Neural progenitor cell (in vitro differentiated cells): ENCODE results near the gene ITGA1. TPM values are rescaled to one million over a fixed set of nuclear protein-coding genes. Genes with fewer than 3 reads are reported as not detected.

Experiments
- DNase-seq: peaks from one replicate; pipeline ENCODE4 v3.0.0-alpha.2; 2016; ENCODE audit warnings: low spot score
- H2AFZ ChIP-seq: fragments of 200-600 bp; sonication (generic); replicated peaks from 2 replicates; pipeline ENCODE4 v1.6.1; 2016; ENCODE audit warnings: antibody characterized with exemption
- H3F3A ChIP-seq: fragments of 200-600 bp; sonication (generic); 2 replicates; pipeline ENCODE4 v1.6.1; 2016; ENCODE audit warnings: antibody characterized with exemption, low read depth
- H3K27ac ChIP-seq: fragments of 200-600 bp; sonication (generic); 2 replicates; pipeline ENCODE4 v1.5.1; 2016; ENCODE audit warnings: mild to moderate bottlenecking
- H3K27me3 ChIP-seq: fragments of 200-600 bp; sonication (generic); 2 replicates; pipeline ENCODE4 v1.6.1; 2016; ENCODE audit warnings: mild to moderate bottlenecking, moderate library complexity
- H3K36me3 ChIP-seq: fragments of 200-600 bp; sonication (generic); 2 replicates; pipeline ENCODE4 v1.5.1; 2016
- H3K4me1 ChIP-seq: fragments of 200-600 bp; sonication (generic); 2 replicates; pipeline ENCODE4 v1.6.1; 2016; ENCODE audit warnings: mixed run types
- H3K4me2 ChIP-seq: fragments of 200-600 bp; sonication (generic); 2 replicates; pipeline ENCODE4 v1.6.1; 2016
- H3K4me3 ChIP-seq: fragments of 200-600 bp; sonication (generic); 2 replicates; pipeline ENCODE4 v1.5.1; 2016
- H3K79me2 ChIP-seq: fragments of 200-600 bp; sonication (generic); 2 replicates; pipeline ENCODE4 v1.6.1; 2016; ENCODE audit warnings: low read depth
- H3K9ac ChIP-seq: fragments of 200-600 bp; sonication (generic); 2 replicates; pipeline ENCODE4 v1.6.1; 2016
- H3K9me3 ChIP-seq: fragments of 200-600 bp; sonication (generic); 2 replicates; pipeline ENCODE4 v1.5.1; 2016; ENCODE audit warnings: low read depth
- H4K20me1 ChIP-seq: fragments of 200-600 bp; sonication (generic); 2 replicates; pipeline ENCODE4 v1.6.1; 2016; ENCODE audit warnings: low read depth
- H3K27ac Mint-ChIP-seq: 3 replicates; pipeline ENCODE4 v1.8.0; 2021; ENCODE audit warnings: mixed read lengths
- H3K27me3 Mint-ChIP-seq: 2 replicates; pipeline ENCODE4 v1.8.0; 2022; ENCODE audit warnings: low read depth, mild to moderate bottlenecking, inconsistent platforms, moderate library complexity, mixed read lengths; ENCODE audit not compliant: insufficient read depth
- H3K36me3 Mint-ChIP-seq: 3 replicates; pipeline ENCODE4 v1.8.0; 2021; ENCODE audit warnings: mixed read lengths
- H3K4me1 Mint-ChIP-seq: 3 replicates; pipeline ENCODE4 v1.8.0; 2021; ENCODE audit warnings: mixed read lengths
- H3K4me3 Mint-ChIP-seq: 3 replicates; pipeline ENCODE4 v1.8.0; 2021; ENCODE audit warnings: mild to moderate bottlenecking, moderate library complexity, mixed read lengths
- H3K9me3 Mint-ChIP-seq: 3 replicates; pipeline ENCODE4 v1.8.0; 2020; ENCODE audit warnings: mixed read lengths
- EZH2 ChIP-seq: fragments of 200-600 bp; sonication (generic); IDR thresholded peaks from 2 replicates; pipeline ENCODE4 v1.6.1; 2017; ENCODE audit warnings: antibody characterized with exemption, mild to moderate bottlenecking, moderate library complexity
- EZH2phosphoT487 ChIP-seq: fragments of 200-600 bp; sonication (generic); IDR thresholded peaks from 2 replicates; pipeline ENCODE4 v1.6.1; 2017; ENCODE audit warnings: antibody characterized with exemption
- total RNA-seq: library from RNA; depleted of rRNA; stranded (reverse); fragments of >200 nt; gene quantifications from 2 replicates; pipeline ENCODE4 v1.2.3, GENCODE V29; 2015; ENCODE audit warnings: low replicate concordance
- TF ChIP-seq, protein P1 (sequence below): fragments of 200-600 bp; sonication (generic); IDR thresholded peaks from 2 replicates; pipeline ENCODE4 v1.5.1; 2017; ENCODE audit warnings: antibody characterized with exemption, mild to moderate bottlenecking

ITGA1 gene
- total RNA-seq, 1 donor from 2014 or later = 2.2 TPM

DNA sequence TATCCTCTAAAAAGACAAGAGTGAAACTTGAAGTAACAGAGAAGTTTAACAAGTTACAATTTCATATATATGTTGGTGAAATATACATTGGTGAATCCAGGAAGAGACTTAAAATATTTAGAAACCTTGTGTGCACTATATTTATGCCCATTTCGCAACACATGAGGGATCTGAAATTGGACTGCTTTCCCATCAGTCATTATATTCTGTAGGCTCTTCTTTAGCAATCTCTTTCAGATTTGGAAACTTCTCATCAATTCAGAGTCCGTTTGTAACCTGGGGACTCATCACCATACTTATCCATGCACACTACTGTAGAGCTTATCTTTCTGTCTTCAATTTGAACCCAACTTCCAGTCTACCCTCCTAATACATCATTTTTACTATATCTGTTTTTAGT is 2.1 kb downstream of the ITGA1 start:
- H4K20me1 ChIP-seq = no peaks in the 10 kb centered on the region
- no peak overlapping the region for H3K4me2 ChIP-seq
- H3K4me1 ChIP-seq = peaks cover 4% of the 10 kb centered on the region
- no peak overlapping the region for H3K9ac ChIP-seq
- Mint-ChIP-seq H3K27me3 (peaks cover 4% of the 10 kb centered on the region), H3K9me3 (peaks cover 3% of the 10 kb centered on the region), H3K27ac (no peak overlapping the region), H3K4me3 (no peak overlapping the region), H3K36me3 (no peaks in the 10 kb centered on the region), H3K4me1 (no peaks in the 10 kb centered on the region)
- H3K27ac ChIP-seq = no peak overlapping the region
- H3K36me3 ChIP-seq = no peaks in the 10 kb centered on the region
- no peak overlapping the region for H3K4me3 ChIP-seq
- H3K9me3 ChIP-seq = no peaks in the 10 kb centered on the region
- H3K79me2 ChIP-seq = no peaks in the 10 kb centered on the region
- H2AFZ ChIP-seq = no peak overlapping the region
- DNase-seq = no peak
- peaks cover 19% of the 10 kb centered on the region for H3F3A ChIP-seq
- TF ChIP-seq, protein P1, sequence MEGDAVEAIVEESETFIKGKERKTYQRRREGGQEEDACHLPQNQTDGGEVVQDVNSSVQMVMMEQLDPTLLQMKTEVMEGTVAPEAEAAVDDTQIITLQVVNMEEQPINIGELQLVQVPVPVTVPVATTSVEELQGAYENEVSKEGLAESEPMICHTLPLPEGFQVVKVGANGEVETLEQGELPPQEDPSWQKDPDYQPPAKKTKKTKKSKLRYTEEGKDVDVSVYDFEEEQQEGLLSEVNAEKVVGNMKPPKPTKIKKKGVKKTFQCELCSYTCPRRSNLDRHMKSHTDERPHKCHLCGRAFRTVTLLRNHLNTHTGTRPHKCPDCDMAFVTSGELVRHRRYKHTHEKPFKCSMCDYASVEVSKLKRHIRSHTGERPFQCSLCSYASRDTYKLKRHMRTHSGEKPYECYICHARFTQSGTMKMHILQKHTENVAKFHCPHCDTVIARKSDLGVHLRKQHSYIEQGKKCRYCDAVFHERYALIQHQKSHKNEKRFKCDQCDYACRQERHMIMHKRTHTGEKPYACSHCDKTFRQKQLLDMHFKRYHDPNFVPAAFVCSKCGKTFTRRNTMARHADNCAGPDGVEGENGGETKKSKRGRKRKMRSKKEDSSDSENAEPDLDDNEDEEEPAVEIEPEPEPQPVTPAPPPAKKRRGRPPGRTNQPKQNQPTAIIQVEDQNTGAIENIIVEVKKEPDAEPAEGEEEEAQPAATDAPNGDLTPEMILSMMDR = no peak
- TF ChIP-seq EZH2phosphoT487 (no peak), EZH2 (no peak)
- H3K27me3 ChIP-seq = peaks cover 19% of the 10 kb centered on the region

DNA sequence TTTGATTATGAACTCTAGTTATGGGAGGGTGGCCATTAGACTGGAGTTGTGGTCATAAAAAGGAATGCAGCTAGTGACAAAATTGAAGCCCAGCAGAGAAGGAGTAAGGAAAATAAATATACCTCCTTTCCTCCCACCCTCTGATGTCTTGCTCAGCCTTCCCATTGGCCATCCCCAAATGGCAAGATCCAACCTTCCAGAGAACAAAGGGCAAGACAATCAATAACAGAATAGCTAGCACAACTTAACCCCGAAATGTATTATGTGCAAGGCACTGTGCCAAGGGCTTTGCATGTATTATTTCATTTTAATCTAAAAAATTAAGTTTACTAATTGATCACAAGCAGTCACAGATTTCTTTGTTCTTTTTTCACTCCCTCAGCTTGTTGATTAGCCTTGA is 3.6 kb downstream of the ITGA1 start:
- Histone ChIP-seq H3K36me3 (no peaks in the 10 kb centered on the region), H2AFZ (no peak overlapping the region)
- H3K9me3 Mint-ChIP-seq = no peaks in the 10 kb centered on the region

DNA sequence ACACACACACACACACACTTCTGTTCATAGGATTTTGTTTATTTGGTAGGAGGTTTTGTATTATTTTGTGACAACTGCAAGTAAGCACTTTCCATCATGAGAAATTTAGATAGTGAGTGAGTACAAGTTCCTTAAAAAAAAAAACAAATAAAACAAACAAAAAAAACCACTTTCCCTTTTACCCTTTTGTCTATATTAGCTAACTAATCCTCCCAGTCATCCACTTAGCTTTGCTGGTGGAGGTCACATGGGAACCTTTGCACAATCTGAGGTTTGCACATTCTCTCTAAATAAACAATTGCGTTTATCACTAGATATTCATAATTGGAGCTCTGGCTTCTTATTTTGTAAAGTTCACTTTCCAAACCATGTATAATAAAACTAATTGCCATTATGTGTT is 6.8 kb downstream of the ITGA1 start:
- H3K4me1 Mint-ChIP-seq = peaks cover 20% of the 10 kb centered on the region
- Histone ChIP-seq H3K36me3 (no peaks in the 10 kb centered on the region), H3K27ac (no peak overlapping the region), H3K4me3 (no peak overlapping the region), H3F3A (peaks cover 11% of the 10 kb centered on the region), H3K79me2 (peaks cover 6% of the 10 kb centered on the region), H4K20me1 (no peaks in the 10 kb centered on the region), H3K27me3 (no peaks in the 10 kb centered on the region), H2AFZ (no peak overlapping the region), H3K9me3 (no peaks in the 10 kb centered on the region), H3K4me1 (peaks cover 11% of the 10 kb centered on the region), H3K4me2 (no peak overlapping the region), H3K9ac (no peak overlapping the region)
- H3K9me3 Mint-ChIP-seq = no peaks in the 10 kb centered on the region
- peaks cover 2% of the 10 kb centered on the region for H3K27me3 Mint-ChIP-seq
- no peak for DNase-seq
- H3K4me3 Mint-ChIP-seq = no peak overlapping the region
- H3K27ac Mint-ChIP-seq = no peak overlapping the region
- H3K36me3 Mint-ChIP-seq = no peaks in the 10 kb centered on the region
- TF ChIP-seq EZH2 (no peak), EZH2phosphoT487 (no peak)
- TF ChIP-seq, protein P1 = no peak

More for the DNA sequence above, 3.6 kb downstream of the ITGA1 start:
- H3K27me3 Mint-ChIP-seq = peaks cover 4% of the 10 kb centered on the region
- peaks cover 19% of the 10 kb centered on the region for H3F3A ChIP-seq
- TF ChIP-seq, protein P1 = no peak
- TF ChIP-seq EZH2 = no peak
- no peak for TF ChIP-seq EZH2phosphoT487
- no peak overlapping the region for H3K4me3 Mint-ChIP-seq
- H3K36me3 Mint-ChIP-seq = no peaks in the 10 kb centered on the region
- H3K4me2 ChIP-seq = no peak overlapping the region
- no peaks in the 10 kb centered on the region for H4K20me1 ChIP-seq
- H3K79me2 ChIP-seq = no peaks in the 10 kb centered on the region
- H3K27ac ChIP-seq = no peak overlapping the region
- no peaks in the 10 kb centered on the region for H3K9me3 ChIP-seq
- H3K9ac ChIP-seq = no peak overlapping the region
- no peak overlapping the region for H3K27ac Mint-ChIP-seq
- DNase-seq = no peak
- H3K4me3 ChIP-seq = no peak overlapping the region
- no peaks in the 10 kb centered on the region for H3K4me1 Mint-ChIP-seq
- peaks cover 19% of the 10 kb centered on the region for H3K27me3 ChIP-seq
- peaks cover 4% of the 10 kb centered on the region for H3K4me1 ChIP-seq
